NCI-H510A (cell line): ENCODE results near the gene GREB1L.
"Not testable (repeated sequence)": the region's sequence is repeated elsewhere in the genome, so short reads cannot be mapped to it uniquely, and the experiment has no call there.

Experiments
- DNase-seq: peaks from one replicate; lab custom pipeline; 2025; lab: John Stamatoyannopoulos, UW

Gene GREB1L

GRCh38 chr18:21307578-21307977, 65.5 kb downstream of the GREB1L start:
- no peak for DNase-seq

GRCh38 chr18:21309248-21309647, 67.2 kb downstream of the GREB1L start:
- DNase-seq = no peak

GRCh38 chr18:21311980-21312379, 69.9 kb downstream of the GREB1L start:
- not testable (repeated sequence) for DNase-seq

GRCh38 chr18:21313576-21313975, 71.5 kb downstream of the GREB1L start:
- no peak for DNase-seq

GRCh38 chr18:21314724-21315123, 72.7 kb downstream of the GREB1L start:
- no peak for DNase-seq

DNA sequence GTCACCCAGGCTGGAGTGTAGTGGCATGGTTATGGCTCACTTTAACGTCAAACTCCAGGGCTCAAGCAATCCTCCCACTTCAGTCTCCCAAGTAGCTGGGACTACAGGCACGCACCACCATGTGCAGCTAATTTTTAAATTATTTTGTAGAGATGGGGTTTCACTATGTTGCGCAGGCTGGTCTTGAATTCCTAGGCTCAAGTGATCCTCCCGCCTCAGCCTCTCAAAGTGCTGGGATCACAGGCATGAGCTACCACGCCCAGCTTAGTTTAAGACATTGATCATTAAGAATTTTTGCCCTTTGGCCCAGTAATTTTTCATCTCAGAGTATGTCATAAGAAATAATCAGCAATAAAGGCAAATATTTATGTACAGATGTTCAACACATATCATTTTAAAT, 73.1 kb downstream of the GREB1L start:
- not testable (repeated sequence) for DNase-seq

DNA sequence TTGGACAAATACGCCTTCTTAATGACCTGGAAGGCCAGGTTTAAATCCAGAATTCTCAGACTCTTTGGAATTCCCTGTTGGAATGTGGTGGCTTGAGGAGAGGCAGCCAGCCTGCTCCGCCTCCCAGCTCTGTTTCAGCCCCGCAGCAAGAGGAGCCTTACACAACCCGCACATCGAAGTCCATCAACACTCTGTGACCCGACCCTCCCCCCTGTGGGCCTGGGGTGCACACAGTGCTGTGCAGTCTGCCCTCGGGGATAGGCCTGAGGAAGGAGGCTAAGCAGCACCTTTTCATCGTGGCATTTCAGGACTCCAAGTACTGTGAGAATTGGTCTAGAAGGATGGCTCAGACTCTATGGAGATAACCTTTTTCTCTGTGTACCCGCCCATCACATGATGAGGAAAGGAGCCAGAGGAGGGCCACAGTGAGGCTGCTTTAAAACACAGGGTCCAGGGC, 73.7 kb downstream of the GREB1L start:
- no peak for DNase-seq

- no peak for DNase-seq
Measured at GRCh38 chr18:21316296-21316695, 74.3 kb downstream of the GREB1L start.

DNA sequence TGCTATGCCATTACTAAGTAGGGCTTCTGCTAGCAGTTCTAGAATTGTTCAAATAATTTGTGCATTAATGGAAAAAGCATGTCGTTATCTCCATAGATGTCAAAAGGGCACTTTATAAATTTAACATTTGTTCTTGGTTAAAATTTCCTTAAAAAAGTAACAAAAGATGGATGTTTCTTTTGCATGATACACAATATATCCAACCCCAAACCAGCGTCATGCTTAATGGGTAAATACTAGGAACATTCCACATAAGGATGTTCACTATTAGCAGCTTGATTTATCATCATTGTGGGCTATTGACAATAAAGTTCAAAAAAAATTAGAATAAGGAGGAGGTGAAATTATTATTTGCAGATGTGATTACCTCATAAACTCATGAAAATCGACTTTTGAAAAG, 79.7 kb downstream of the GREB1L start:
- no peak for DNase-seq

DNA sequence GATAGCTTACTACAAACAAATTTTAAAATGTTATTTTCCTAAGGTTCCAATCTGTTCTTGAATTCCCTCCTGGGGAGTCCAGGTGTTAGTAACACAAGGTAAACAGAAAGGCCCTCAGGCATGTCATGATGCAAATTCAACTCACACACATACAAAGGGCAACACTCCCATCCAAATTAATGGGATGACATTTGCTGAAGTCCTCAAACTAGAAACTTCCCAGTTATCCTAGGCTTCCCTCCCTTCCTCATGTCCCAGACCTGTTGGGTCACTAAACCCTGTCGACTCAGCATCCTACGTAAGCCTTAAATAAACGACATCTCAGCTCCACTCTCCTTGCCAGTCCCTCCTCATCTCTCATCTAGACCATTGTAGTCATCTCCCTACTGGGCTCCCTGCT, 85.1 kb downstream of the GREB1L start:
- no peak for DNase-seq

DNA sequence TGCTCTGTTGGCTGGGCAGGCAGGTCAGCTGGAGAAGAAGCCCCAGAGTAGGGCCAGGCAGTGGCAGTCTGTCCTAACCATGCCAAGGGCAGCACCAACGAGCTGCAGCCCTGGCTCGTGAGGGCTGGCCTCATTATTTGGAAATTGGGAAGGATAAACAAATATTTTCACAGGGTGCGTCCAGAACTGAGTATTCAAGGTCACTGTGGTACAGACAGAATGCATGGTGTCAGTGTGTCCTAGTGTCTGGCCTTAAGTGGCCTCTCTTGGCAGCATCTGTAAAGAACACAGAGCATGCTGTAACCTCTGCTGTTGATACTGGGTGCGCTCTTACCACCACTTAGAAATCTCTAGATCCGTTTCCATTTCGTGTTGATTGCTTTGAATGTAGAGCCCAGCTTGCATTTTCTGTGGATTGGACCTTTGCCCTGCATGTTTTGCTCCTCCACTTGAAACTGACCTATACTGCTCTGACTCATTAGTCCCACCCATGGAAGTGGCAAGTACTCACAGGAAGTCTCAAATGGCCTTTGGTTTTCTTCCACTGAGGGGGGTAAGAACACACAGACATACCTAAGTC, 88.2 kb downstream of the GREB1L start:
- DNase-seq = no peak

DNA sequence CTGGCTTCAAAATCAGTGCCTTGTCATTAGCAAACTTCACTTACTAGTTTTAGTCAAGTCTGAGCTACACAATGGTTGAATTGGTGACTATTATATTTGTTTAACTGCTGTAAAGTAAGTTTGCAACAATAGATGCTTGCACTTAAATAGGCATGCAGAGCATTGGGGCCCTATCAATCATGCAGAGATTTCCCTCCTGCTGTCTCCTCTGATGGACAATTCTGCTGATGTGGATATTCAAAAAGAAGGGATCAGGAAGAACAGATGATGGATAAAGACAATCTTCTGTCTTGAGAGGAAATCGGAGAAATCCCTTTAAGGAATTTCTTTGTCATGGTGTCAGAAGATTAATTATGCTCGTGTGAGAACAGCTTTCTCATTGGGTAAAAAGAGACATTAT, 89.0 kb downstream of the GREB1L start:
- DNase-seq = no peak

- no peak for DNase-seq
Measured at GRCh38 chr18:21335927-21336488, 94.0 kb downstream of the GREB1L start.

DNA sequence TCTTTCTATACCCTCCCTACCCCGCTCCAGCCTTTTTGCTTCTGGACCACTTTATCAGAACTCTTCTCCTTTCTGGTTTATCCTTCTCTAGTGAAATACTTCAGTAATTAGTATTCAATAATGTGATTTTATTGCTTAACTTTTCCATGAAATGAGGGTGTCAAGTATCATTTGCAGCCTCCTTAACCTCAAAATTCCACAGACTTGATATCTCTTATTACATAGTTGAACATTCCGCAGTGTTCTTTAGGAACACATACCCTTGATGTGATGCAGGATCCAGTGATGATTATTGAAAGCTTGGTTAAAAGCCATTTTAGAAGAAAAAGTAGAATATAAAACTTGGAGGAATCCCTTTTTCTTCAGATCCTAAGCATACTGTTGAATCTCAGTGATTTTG, 94.8 kb downstream of the GREB1L start:
- no peak for DNase-seq

DNA sequence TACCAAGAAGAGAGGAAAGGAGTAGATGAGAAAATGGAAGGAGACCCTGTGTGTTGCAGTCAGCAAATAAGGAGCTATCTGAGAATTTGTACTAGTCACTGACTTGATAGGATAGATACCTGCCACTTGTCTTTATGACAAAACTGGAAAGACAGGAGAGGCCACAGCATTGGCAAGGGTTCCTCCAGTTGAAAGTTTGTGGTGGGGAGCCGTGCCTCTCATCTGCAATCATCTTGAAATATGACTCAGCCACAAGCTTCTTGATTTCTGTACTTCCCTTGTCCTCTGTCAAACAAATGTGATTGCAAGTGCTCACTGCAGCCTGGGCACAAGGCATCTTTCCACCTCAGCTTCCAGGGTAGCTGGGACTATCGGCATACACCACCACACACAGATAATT, 99.1 kb downstream of the GREB1L start:
- no peak for DNase-seq

GRCh38 chr18:21342372-21342771, 100.3 kb downstream of the GREB1L start:
- DNase-seq = no peak

DNA sequence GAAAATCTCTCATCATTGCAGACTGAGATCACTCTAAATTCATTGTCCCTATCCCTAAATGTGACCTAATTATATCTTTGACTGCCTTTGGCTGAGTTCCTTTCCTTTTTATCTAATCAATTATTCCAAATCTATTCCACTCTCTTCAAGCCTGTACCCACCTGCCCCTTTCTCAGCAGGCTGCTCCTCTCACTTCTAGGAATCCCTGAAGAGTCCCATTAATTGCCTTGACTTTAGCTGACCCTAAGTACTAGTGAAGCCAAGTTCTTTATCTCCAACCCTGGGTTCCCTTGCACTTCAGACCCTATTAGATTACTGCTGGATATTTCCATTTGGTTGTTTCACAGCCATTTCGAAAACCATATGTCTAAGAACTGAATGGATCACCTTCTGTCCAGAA, 102.8 kb downstream of the GREB1L start:
- DNase-seq = no peak

DNA sequence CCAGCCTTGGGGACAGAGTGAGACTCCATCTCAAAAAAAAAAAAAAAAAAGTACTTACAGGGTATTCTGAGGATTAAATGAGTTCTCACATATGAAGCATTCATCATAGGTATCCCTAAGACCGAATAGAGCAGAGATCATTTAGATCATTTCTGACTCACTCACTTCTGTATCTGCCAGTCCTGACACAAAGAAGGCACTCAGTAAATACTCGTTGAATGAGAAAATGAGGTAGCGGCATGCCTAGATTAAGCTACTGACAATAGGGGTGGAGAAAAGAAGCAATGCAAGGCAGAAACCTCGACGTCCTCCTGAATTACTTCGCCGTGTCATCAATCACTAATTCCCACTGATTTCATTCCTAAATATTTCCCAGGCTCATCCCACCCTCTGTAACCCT, 103.8 kb downstream of the GREB1L start:
- no peak for DNase-seq

- DNase-seq = no peak
Measured at GRCh38 chr18:21359746-21360145, 117.7 kb downstream of the GREB1L start.

- no peak for DNase-seq
Measured at GRCh38 chr18:21361307-21361880, 119.4 kb downstream of the GREB1L start.

DNA sequence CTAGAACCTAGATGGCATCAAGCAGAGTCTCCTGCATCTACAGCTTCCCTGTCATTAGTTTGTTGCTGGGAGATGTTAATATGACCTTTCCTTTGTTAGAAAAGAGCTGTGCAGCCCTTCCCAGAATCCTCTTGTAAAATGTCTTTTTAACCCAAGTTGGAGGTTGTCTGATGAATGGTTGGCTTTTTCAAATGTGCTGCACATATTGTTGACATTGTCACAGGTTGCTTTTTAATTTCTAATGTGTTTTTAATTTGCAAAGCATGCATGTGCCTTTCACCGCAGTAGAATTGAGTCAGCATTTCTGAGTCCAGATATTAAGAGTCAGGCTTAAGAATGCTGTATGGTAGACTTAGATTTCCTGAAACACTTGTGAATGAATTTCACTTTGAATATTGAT, 120.8 kb downstream of the GREB1L start:
- DNase-seq = no peak

- no peak for DNase-seq
Measured at GRCh38 chr18:21363348-21363747, 121.3 kb downstream of the GREB1L start.

- DNase-seq = no peak
Measured at GRCh38 chr18:21364471-21364870, 122.4 kb downstream of the GREB1L start.

DNA sequence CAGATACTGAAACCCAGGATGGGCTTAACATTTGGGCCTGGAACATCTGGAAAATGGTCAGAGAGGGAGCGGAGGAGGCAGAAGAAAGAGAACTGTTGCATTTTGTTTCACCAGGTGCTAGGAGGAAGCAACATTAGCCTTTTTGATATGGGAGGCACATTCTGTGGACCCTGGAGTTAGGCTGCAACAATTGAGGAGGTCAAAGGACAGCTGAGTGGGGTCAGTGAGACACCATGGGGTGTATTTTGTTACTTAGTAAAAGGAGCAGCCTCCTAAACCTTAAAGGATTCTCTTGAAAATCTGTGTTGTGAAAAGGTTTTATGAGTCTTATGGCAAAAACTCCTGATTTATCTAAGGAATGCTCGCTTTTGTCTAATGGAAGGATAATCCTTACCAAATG, 124.9 kb downstream of the GREB1L start:
- no peak for DNase-seq
